ENCODE data around the gene FAM53B. TPM values are rescaled to one million over a fixed set of nuclear protein-coding genes. Genes with fewer than 3 reads are reported as not detected.

The FAM53B gene
- total RNA-seq, 1 donor from 2014 or later = 39.8 TPM

DNA sequence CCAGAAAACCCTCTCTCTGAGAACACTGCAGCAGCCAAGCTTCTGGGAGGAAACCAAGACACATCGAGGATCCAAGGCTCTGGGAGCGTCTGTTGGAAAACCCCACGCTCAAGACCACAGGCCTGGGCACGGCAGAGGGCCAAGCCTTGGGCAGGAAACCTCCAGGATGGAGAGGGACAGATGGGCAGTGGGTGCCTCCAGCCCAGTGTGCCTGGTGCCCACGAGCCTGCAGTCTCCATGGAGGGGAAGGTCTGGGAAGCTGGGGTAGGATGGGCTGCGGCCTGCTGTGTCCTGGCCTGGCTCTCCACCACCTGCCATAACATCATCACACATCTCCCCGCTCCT lies 96.1 kb downstream of the FAM53B start:
- Mint-ChIP-seq H3K4me3 (ENCODE audit: low read depth) (no peak overlapping the region), H3K27ac (no peak overlapping the region), H3K36me3 (ENCODE audit: insufficient read depth) (no peaks in the 10 kb centered on the region), H3K27me3 (no peaks in the 10 kb centered on the region), H3K9me3 (ENCODE audit: low read depth) (no peaks in the 10 kb centered on the region), H3K4me1 (ENCODE audit: low read depth) (no peaks in the 10 kb centered on the region)
- TF ChIP-seq, protein P1, sequence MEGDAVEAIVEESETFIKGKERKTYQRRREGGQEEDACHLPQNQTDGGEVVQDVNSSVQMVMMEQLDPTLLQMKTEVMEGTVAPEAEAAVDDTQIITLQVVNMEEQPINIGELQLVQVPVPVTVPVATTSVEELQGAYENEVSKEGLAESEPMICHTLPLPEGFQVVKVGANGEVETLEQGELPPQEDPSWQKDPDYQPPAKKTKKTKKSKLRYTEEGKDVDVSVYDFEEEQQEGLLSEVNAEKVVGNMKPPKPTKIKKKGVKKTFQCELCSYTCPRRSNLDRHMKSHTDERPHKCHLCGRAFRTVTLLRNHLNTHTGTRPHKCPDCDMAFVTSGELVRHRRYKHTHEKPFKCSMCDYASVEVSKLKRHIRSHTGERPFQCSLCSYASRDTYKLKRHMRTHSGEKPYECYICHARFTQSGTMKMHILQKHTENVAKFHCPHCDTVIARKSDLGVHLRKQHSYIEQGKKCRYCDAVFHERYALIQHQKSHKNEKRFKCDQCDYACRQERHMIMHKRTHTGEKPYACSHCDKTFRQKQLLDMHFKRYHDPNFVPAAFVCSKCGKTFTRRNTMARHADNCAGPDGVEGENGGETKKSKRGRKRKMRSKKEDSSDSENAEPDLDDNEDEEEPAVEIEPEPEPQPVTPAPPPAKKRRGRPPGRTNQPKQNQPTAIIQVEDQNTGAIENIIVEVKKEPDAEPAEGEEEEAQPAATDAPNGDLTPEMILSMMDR (IDR thresholded peaks at IDR 0.05; ENCODE audit: unreplicated experiment) = no peak
- no peak for DNase-seq (ENCODE audit: low spot score, unreplicated experiment)

DNA sequence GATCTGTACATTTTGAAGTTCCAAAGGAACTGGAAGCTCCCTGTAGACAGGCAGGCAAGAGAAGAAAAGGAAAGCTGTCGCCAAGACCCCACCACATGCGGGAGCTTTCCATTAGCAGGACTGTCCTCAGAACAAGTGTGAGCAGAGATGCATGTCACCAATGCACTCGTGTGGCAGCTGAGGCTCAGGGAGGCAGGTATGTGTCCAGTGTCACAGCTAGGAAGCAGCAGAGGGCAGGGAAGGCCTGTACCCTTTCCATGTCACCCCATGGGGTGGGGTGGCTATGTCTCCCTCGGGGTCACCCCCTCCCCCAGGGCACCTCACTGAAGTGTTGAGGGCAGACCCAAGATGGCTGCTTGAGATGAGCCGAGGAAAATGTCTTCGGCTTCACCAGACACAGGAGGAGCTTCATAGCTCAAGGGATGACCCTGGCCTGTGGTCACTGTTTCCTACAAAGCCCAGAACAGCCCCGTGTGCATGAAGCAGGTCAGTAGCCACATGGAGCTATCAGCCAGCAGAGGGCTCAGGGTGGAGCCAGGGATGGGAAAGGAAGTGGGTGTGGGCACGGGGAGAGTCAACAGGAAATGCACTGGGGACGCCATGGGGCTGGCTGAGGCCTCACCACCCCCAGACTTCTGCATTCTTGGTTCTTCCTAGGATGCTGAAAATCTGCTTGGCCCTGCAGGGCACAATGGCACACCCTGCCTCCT lies 96.6 kb downstream of the FAM53B start:
- DNase-seq (ENCODE audit: low spot score, unreplicated experiment) = no peak
- Mint-ChIP-seq H3K27me3 (no peaks in the 10 kb centered on the region), H3K4me3 (ENCODE audit: low read depth) (no peak overlapping the region), H3K9me3 (ENCODE audit: low read depth) (no peaks in the 10 kb centered on the region), H3K36me3 (ENCODE audit: insufficient read depth) (no peaks in the 10 kb centered on the region), H3K4me1 (ENCODE audit: low read depth) (peaks cover 2% of the 10 kb centered on the region), H3K27ac (no peak overlapping the region)
- TF ChIP-seq, protein P1 (IDR thresholded peaks at IDR 0.05; ENCODE audit: unreplicated experiment) = no peak

DNA sequence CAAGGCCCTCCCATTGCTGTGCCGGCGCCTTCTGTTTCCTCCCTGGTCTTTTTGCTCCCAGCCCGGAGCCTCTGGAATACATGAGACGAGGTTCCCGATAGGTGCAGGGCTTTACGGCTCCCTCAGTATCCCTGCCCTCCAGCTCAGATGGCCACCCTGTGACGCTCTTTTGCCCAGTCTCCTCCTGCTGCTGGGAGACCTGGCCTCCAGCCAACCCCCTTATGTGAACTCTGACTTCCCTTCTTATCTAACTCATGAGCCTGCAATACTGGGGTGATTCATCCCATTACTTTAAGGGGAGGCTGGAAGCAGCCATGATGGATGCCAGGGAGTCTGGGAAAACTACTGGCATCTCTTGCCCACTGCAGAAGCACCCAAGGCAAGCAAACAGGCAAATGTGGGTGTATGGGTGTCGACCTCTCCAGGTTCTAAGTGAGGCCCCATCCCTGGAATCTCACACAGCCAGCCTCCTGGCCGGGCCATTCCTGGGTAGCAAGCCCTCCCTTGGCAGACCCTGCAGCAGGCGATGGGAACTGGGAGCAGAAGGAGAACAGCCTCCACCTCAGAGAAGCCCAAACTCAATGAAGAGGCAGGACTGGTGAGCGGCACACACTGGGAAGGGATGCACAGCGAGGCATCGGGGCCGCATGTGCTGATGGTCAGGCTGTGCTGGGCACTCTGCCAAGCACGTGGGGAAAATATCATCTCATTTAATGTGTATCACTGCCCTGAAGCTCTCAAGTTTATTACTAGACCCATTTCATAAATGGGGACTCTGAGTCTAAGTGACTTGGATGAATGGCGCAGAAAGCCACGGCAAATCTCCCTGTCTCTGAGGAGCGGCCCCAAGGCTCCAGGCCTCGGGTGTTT lies 97.5 kb downstream of the FAM53B start:
- peaks cover 2% of the 10 kb centered on the region for H3K4me1 Mint-ChIP-seq (ENCODE audit: low read depth)
- H3K4me3 Mint-ChIP-seq (ENCODE audit: low read depth) = no peak overlapping the region
- DNase-seq (ENCODE audit: low spot score, unreplicated experiment) = no peak
- no peaks in the 10 kb centered on the region for H3K36me3 Mint-ChIP-seq (ENCODE audit: insufficient read depth)
- TF ChIP-seq, protein P1 (IDR thresholded peaks at IDR 0.05; ENCODE audit: unreplicated experiment) = no peak
- H3K27me3 Mint-ChIP-seq = no peaks in the 10 kb centered on the region
- no peaks in the 10 kb centered on the region for H3K9me3 Mint-ChIP-seq (ENCODE audit: low read depth)
- H3K27ac Mint-ChIP-seq = no peak overlapping the region

DNA sequence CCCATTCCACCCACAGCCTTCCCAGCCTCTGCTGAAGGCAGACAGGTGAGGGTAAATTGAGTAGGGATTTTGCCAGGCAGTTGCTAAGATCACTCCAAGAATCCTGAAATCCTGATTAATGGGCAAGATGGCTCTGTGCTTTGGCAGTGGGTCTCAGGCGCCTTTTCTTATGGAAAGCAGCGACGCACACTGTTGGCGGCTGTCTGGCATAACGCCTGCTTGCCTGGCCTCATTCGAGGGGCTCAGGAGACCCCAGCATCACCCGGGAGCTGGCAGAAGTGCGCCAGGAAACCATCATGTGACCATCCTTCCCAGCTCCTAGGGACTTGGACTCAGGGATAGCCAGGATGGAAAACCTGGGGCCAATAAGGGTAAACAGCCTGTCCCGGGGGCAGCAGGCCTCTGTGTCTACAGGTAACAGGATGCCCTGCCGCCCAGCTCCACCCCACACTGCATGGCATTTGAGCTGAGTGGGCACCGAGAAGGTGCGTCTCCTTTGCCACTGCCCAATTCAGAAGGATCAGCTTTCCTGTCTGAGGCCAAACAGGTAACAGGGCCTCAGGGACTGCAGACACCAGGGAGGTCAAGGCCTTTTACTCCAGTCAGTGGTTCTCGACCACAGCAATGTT lies 98.6 kb downstream of the FAM53B start:
- no peak overlapping the region for H3K27ac Mint-ChIP-seq
- H3K4me3 Mint-ChIP-seq (ENCODE audit: low read depth) = no peak overlapping the region
- no peaks in the 10 kb centered on the region for H3K36me3 Mint-ChIP-seq (ENCODE audit: insufficient read depth)
- H3K27me3 Mint-ChIP-seq = no peaks in the 10 kb centered on the region
- H3K4me1 Mint-ChIP-seq (ENCODE audit: low read depth) = peaks cover 9% of the 10 kb centered on the region
- TF ChIP-seq, protein P1 (IDR thresholded peaks at IDR 0.05; ENCODE audit: unreplicated experiment) = no peak
- H3K9me3 Mint-ChIP-seq (ENCODE audit: low read depth) = no peaks in the 10 kb centered on the region
- DNase-seq (ENCODE audit: low spot score, unreplicated experiment) = no peak

DNA sequence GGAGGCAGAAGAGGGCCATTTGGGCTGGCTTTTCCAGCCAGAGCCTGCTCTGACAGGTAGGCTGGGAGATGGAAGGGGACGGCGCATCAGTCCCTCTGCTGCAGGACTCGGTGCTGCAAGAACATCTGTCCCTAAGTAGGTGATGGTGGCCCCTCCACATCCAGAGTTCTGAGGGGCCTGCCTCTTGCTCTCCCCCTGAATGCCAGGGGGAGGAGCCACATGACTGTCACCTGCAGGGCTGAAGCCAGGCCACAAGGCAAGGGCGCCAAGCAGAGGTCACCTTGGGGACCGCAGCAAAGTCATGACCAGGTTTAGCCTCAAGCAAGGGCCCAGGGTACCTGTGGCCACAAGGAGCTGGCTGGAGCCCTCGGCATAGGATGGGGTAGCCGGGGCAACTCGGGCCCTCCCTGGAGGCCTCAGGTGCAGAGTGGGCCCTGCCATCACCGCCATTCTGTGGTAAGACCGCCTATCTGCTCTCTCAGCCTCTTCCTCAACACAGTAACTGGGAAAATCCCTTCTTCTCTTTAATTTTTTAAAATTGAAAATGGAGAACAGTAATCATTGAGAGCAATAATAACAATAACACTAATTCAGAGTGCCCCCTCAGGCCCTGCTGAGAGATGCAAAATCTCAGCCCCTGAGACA lies 99.3 kb downstream of the FAM53B start:
- DNase-seq (ENCODE audit: low spot score, unreplicated experiment) = no peak
- TF ChIP-seq, protein P1 (IDR thresholded peaks at IDR 0.05; ENCODE audit: unreplicated experiment) = no peak
- H3K36me3 Mint-ChIP-seq (ENCODE audit: insufficient read depth) = no peaks in the 10 kb centered on the region
- no peaks in the 10 kb centered on the region for H3K27me3 Mint-ChIP-seq
- H3K9me3 Mint-ChIP-seq (ENCODE audit: low read depth) = no peaks in the 10 kb centered on the region
- H3K27ac Mint-ChIP-seq = no peak overlapping the region
- peaks cover 11% of the 10 kb centered on the region for H3K4me1 Mint-ChIP-seq (ENCODE audit: low read depth)
- H3K4me3 Mint-ChIP-seq (ENCODE audit: low read depth) = no peak overlapping the region

Measured in progenitor cell of endocrine pancreas (in vitro differentiated cells).